Prostate gland (tissue), 2 donors: ENCODE measurements around the gene BICD1.

ENCODE experiments used
- POLR2AphosphoS5 ChIP-seq: sonication (generic); formaldehyde crosslinking; IDR thresholded peaks from one replicate; pipeline ENCODE4 v1.6.1; 2017; ENCODE audit warnings: antibody characterized with exemption
- TF ChIP-seq, protein P1 (sequence below), 4 experiments: fragments of 200-600 bp in 2 of 4; fragments of 450-650 bp in 2 of 4; sonication (generic) in 2 of 4; IDR thresholded peaks; 1 replicate in 3 of 4; 2 replicates in 1 of 4; pipeline ENCODE4 v1.5.1; 2016 to 2019; ENCODE audit warnings: antibody characterized with exemption in 4 of 4, mild to moderate bottlenecking in 2 of 4, moderate library complexity in 2 of 4

DNA sequence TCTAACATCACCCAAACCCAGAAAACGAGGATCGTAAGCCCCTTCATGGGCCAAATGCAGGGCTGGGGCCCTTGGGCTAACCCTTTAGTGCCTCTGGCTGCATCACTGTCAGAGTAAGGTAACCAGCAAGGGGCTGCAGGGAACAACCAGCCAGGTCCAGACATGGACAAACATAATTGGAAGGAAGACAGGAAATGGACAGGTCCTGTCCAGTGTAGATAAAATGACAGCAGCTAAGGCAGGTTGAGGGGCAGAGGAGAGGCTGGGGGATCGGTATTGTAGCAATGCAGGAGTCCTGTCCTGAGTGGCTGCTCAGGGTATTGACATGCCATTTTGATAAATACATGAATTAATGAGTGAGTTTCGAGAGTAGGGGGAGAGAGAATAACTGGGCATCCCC lies 29.8 kb downstream of the BICD1 start:
- TF ChIP-seq, protein P1, sequence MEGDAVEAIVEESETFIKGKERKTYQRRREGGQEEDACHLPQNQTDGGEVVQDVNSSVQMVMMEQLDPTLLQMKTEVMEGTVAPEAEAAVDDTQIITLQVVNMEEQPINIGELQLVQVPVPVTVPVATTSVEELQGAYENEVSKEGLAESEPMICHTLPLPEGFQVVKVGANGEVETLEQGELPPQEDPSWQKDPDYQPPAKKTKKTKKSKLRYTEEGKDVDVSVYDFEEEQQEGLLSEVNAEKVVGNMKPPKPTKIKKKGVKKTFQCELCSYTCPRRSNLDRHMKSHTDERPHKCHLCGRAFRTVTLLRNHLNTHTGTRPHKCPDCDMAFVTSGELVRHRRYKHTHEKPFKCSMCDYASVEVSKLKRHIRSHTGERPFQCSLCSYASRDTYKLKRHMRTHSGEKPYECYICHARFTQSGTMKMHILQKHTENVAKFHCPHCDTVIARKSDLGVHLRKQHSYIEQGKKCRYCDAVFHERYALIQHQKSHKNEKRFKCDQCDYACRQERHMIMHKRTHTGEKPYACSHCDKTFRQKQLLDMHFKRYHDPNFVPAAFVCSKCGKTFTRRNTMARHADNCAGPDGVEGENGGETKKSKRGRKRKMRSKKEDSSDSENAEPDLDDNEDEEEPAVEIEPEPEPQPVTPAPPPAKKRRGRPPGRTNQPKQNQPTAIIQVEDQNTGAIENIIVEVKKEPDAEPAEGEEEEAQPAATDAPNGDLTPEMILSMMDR (IDR thresholded peaks at IDR 0.05) = no peak
- TF ChIP-seq POLR2AphosphoS5 = no peak
